Liver (tissue), 9 donors: Measurements from ENCODE around the gene SLC2A6. TPM values are rescaled to one million over a fixed set of nuclear protein-coding genes. Genes with fewer than 3 reads are reported as not detected.

ENCODE experiments used
- DNase-seq: peaks from one replicate; pipeline ENCODE4 v3.0.0-alpha.2; 2017; ENCODE audit warnings: low spot score
- H3K27ac ChIP-seq, 2 donors: one replicate each; pipeline ENCODE4 v1.7.0; 2013; ENCODE audit warnings: inconsistent platforms in 2 of 2, low read length in 2 of 2, control low read depth in 1 of 2, low read depth in 1 of 2, mild to moderate bottlenecking in 1 of 2
- H3K27me3 ChIP-seq, 4 donors: one replicate each; pipeline versions ENCODE4 v1.6.1 to v1.7.0; 2013; ENCODE audit warnings: low read length in 3 of 4, inconsistent platforms in 1 of 4, mild to moderate bottlenecking in 1 of 4, moderate library complexity in 1 of 4; ENCODE audit not compliant: control insufficient read depth in 4 of 4, insufficient read depth in 4 of 4
- H3K36me3 ChIP-seq, 4 donors: one replicate each; pipeline versions ENCODE4 v1.6.1 to v1.7.0; 2013; ENCODE audit warnings: low read length in 3 of 4, mild to moderate bottlenecking in 3 of 4, low read depth in 1 of 4, moderate library complexity in 1 of 4; ENCODE audit not compliant: control insufficient read depth in 4 of 4, insufficient read depth in 3 of 4
- H3K4me1 ChIP-seq, 4 donors: one replicate each; pipeline versions ENCODE4 v1.6.1 to v1.7.0; 2013; ENCODE audit warnings: low read length in 3 of 4, mild to moderate bottlenecking in 3 of 4, moderate library complexity in 1 of 4; ENCODE audit not compliant: control insufficient read depth in 4 of 4, insufficient read depth in 4 of 4
- H3K4me3 ChIP-seq, 3 donors: one replicate each; pipeline versions ENCODE4 v1.6.1 to v1.7.0; 2013; ENCODE audit warnings: low read length in 3 of 3, control low read depth in 1 of 3, low read depth in 1 of 3, mild to moderate bottlenecking in 1 of 3
- H3K9ac ChIP-seq, 2 donors: one replicate each; pipeline ENCODE4 v1.7.0; 2013; ENCODE audit warnings: low read length in 2 of 2, mild to moderate bottlenecking in 2 of 2, moderate library complexity in 2 of 2, control low read depth in 1 of 2, low read depth in 1 of 2
- H3K9me3 ChIP-seq, 4 donors: one replicate each; pipeline versions ENCODE4 v1.6.1 to v1.7.0; 2013; ENCODE audit warnings: low read length in 3 of 4; ENCODE audit not compliant: control insufficient read depth in 4 of 4
- CTCF ChIP-seq: fragments of 150-350 bp; IDR thresholded peaks from 2 replicates; pipeline ENCODE4 v1.5.1; 2017; ENCODE audit warnings: improper control_type of control experiment, low read depth, low read length; ENCODE audit not compliant: missing input control
- EGR1 ChIP-seq, 2 donors: IDR thresholded peaks; 2 replicates each; pipeline ENCODE4 v1.6.1; 2016 to 2018; ENCODE audit warnings: antibody characterized with exemption in 2 of 2, low read depth in 2 of 2
- FOXA1 ChIP-seq: IDR thresholded peaks from 2 replicates; pipeline ENCODE4 v1.6.1; 2016; ENCODE audit warnings: antibody characterized with exemption
- FOXA2 ChIP-seq: IDR thresholded peaks from 2 replicates; pipeline ENCODE4 v1.6.1; 2016; ENCODE audit warnings: antibody characterized with exemption
- HNF4A ChIP-seq, 2 donors: conservative IDR thresholded peaks; 2 replicates each; pipeline ENCODE4 v1.6.1; 2016; ENCODE audit warnings: antibody characterized with exemption in 2 of 2, mild to moderate bottlenecking in 2 of 2
- HNF4G ChIP-seq: IDR thresholded peaks from 2 replicates; pipeline ENCODE4 v1.6.1; 2016; ENCODE audit warnings: antibody characterized with exemption
- JUND ChIP-seq, 2 donors: IDR thresholded peaks; 2 replicates each; pipeline ENCODE4 v1.6.1; 2016; ENCODE audit warnings: antibody characterized with exemption in 2 of 2
- MAX ChIP-seq: IDR thresholded peaks from 2 replicates; pipeline ENCODE4 v1.6.1; 2016; ENCODE audit warnings: antibody characterized with exemption
- NR2F2 ChIP-seq: IDR thresholded peaks from 2 replicates; pipeline ENCODE4 v1.6.1; 2016; ENCODE audit warnings: antibody characterized with exemption
- RAD21 ChIP-seq, 2 donors: IDR thresholded peaks; 2 replicates each; pipeline ENCODE4 v1.6.1; 2016; ENCODE audit warnings: antibody characterized with exemption in 2 of 2, mild to moderate bottlenecking in 2 of 2
- RXRA ChIP-seq, 2 donors: IDR thresholded peaks; 2 replicates each; pipeline ENCODE4 v1.6.1; 2017 to 2018; ENCODE audit warnings: antibody characterized with exemption in 2 of 2, mild to moderate bottlenecking in 1 of 2
- SP1 ChIP-seq: IDR thresholded peaks from 2 replicates; pipeline ENCODE4 v1.6.1; 2018; ENCODE audit warnings: antibody characterized with exemption, mild to moderate bottlenecking
- YY1 ChIP-seq: IDR thresholded peaks from 2 replicates; pipeline ENCODE4 v1.6.1; 2016; ENCODE audit warnings: antibody characterized with exemption, mild to moderate bottlenecking
- ZBTB33 ChIP-seq: IDR thresholded peaks from 2 replicates; pipeline ENCODE4 v1.6.1; 2016; ENCODE audit warnings: antibody characterized with exemption
- WGBS: extraction: QIAGEN DNeasy Blood & Tissue Kit; methylation state at CpG from one replicate; pipeline ENCODE4 v1.1.7; 2013; 5-methylcytosine and 5-hydroxymethylcytosine counted together
- polyA plus RNA-seq, 2 donors: library from polyadenylated mRNA; stranded (reverse) in 1 of 2; unstranded in 1 of 2; fragments of 200-250 nt in 1 of 2; fragments of >200 nt in 1 of 2; fragmentation: Nextera tagmentation in 1 of 2; extraction: Ambion mirVana in 1 of 2; gene quantifications; one replicate each; pipeline versions ENCODE4 v1.2.1 to v1.2.3, GENCODE V29; 2013 to 2015
- total RNA-seq, 2 donors: library from RNA; depleted of rRNA; stranded (reverse); fragments of >200 nt; gene quantifications; one replicate each; pipeline ENCODE4 v1.2.3, GENCODE V29; 2014
- TF ChIP-seq, protein P1 (sequence below): IDR thresholded peaks from 2 replicates; pipeline ENCODE4 v1.6.1; 2016; ENCODE audit warnings: antibody characterized with exemption, mild to moderate bottlenecking
- TF ChIP-seq, protein P2 (sequence below): IDR thresholded peaks from 2 replicates; pipeline ENCODE4 v1.6.1; 2016; ENCODE audit warnings: antibody characterized with exemption
- donor health status: healthy.
- donor health status: healthy.
- donor health status: healthy.
- donor health status: healthy.
- donor health status: healthy.

SLC2A6 gene
- total and polyA plus RNA-seq, 4 donors, result 1.7 to 3.9 (median 2.3) TPM

DNA sequence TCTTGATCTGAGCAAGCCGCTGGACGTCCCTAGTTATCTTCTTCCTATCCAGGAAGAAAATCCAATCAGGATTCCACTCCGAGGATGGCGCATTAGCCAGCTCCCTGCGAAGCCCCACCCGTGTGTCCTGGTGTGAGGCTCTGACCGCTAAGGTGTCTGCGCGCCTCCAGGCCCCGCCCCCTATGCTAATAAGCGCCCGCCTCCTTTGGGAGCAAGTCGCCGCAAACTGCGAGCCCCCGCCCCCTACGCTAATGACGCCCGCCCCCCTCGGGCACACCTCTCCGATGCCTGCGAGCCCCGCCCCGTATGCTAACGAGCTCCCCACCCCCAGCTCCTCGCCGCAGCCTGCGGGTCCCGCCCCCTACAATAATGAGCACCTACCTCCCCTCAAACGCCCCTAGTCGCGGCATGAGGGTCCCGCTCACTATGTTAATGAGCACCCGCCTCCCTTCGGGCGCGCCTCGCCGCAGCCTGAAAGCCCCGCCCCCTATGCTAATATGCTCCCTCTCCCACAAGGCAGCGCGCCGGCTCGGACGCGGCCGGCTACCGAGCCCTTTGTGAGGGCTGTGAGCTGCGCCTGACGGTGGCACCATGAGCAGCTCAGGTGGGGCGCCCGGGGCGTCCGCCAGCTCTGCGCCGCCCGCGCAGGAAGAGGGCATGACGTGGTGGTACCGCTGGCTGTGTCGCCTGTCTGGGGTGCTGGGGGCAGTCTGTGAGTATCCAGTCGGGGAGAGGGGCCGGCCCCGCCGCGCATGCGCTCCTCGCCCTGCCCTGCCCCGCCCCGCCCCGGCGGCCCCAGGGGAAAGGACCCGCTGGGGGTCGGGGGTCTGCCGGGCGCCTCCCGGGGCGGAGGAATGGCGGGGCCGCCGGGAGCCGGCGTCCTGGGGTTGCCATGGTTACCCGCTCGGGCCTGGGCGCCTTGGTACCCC, 19.2 kb downstream of the SLC2A6 start, which contains the start of gene CACFD1:
TSS of gene CACFD1 (plus strand) at position 503 of the 929 bp plus-strand sequence. CDS start at position 592, 89 bp downstream.
- H3K9me3 ChIP-seq, result no peaks in the 10 kb centered on the region
- H3K27ac ChIP-seq, result peak within 1 kb of the TSS; percentile 93 to 98
- peak within 1 kb of the TSS; percentile 66 to 88 for H3K9ac ChIP-seq
- no peaks in the 10 kb centered on the region for H3K27me3 ChIP-seq
- peaks cover 1 to 4% (median 2%) of the 10 kb centered on the region in 4 donors for H3K36me3 ChIP-seq
- TF ChIP-seq, protein P1, sequence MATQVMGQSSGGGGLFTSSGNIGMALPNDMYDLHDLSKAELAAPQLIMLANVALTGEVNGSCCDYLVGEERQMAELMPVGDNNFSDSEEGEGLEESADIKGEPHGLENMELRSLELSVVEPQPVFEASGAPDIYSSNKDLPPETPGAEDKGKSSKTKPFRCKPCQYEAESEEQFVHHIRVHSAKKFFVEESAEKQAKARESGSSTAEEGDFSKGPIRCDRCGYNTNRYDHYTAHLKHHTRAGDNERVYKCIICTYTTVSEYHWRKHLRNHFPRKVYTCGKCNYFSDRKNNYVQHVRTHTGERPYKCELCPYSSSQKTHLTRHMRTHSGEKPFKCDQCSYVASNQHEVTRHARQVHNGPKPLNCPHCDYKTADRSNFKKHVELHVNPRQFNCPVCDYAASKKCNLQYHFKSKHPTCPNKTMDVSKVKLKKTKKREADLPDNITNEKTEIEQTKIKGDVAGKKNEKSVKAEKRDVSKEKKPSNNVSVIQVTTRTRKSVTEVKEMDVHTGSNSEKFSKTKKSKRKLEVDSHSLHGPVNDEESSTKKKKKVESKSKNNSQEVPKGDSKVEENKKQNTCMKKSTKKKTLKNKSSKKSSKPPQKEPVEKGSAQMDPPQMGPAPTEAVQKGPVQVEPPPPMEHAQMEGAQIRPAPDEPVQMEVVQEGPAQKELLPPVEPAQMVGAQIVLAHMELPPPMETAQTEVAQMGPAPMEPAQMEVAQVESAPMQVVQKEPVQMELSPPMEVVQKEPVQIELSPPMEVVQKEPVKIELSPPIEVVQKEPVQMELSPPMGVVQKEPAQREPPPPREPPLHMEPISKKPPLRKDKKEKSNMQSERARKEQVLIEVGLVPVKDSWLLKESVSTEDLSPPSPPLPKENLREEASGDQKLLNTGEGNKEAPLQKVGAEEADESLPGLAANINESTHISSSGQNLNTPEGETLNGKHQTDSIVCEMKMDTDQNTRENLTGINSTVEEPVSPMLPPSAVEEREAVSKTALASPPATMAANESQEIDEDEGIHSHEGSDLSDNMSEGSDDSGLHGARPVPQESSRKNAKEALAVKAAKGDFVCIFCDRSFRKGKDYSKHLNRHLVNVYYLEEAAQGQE, result peak; percentile 37
- no peak for TF ChIP-seq EGR1 (IDR thresholded peaks at IDR 0.05; ENCODE audit: low read depth in 2 of 2)
- TF ChIP-seq HNF4A (conservative IDR thresholded peaks at IDR 0.05), result no peak
- TF ChIP-seq RXRA (IDR thresholded peaks at IDR 0.05), result peak in 1 of 2 donors; percentile 2
- peak; percentile 63 for TF ChIP-seq SP1
- TF ChIP-seq MAX, result no peak
- peak in 1 of 2 donors; percentile 16 for TF ChIP-seq RAD21 (IDR thresholded peaks at IDR 0.05)
- DNase-seq, result peak; percentile 95
- peak within 1 kb of the TSS; percentile 62 to 78 (median 72) for H3K4me3 ChIP-seq
- peaks cover 7 to 29% (median 21%) of the 10 kb centered on the region in 4 donors for H3K4me1 ChIP-seq
- WGBS, result 1% methylated on average over 86 of the region's 86 CpGs

- Histone ChIP-seq H3K27ac (no peak overlapping the region), H3K4me1 (peaks cover 7 to 29% (median 21%) of the 10 kb centered on the region in 4 donors), H3K9ac (no peak overlapping the region), H3K27me3 (no peaks in the 10 kb centered on the region), H3K36me3 (peaks cover 0 to 2% (median under 1%) of the 10 kb centered on the region in 4 donors), H3K4me3 (no peak overlapping the region), H3K9me3 (no peaks in the 10 kb centered on the region)
- DNase-seq, result no peak
- 74% methylated on average over 16 of the region's 16 CpGs for WGBS
- TF ChIP-seq NR2F2 (no peak), FOXA2 (no peak), MAX (no peak), RAD21 (IDR thresholded peaks at IDR 0.05) (no peak), RXRA (IDR thresholded peaks at IDR 0.05) (no peak), YY1 (no peak), JUND (IDR thresholded peaks at IDR 0.05) (no peak), FOXA1 (no peak), HNF4A (conservative IDR thresholded peaks at IDR 0.05) (no peak), SP1 (no peak), ZBTB33 (no peak), CTCF (no peak), HNF4G (no peak), EGR1 (IDR thresholded peaks at IDR 0.05; ENCODE audit: low read depth in 2 of 2) (no peak)
- TF ChIP-seq, protein P2, sequence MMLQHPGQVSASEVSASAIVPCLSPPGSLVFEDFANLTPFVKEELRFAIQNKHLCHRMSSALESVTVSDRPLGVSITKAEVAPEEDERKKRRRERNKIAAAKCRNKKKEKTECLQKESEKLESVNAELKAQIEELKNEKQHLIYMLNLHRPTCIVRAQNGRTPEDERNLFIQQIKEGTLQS, result no peak
- TF ChIP-seq, protein P1, result no peak
Observed at GRCh38 chr9:133458643-133459312, 20.1 kb downstream of the SLC2A6 start.
